CD4-positive, alpha-beta T cell treated with Interleukin-1 beta for 1 hour (primary cell): Measurements from ENCODE around the gene PCDHGB3.

ENCODE experiments used
- DNase-seq, 2 donors: peaks; one replicate each; pipeline ENCODE4 v3.0.0-alpha.2; 2020 to 2022

The PCDHGB3 gene

GRCh38 chr5:141421489-141421855 is 51.4 kb downstream of the PCDHGB3 start:
- no peak for DNase-seq
